A549 (cell line): ENCODE data around the gene GBF1. TPM values are rescaled to one million over a fixed set of nuclear protein-coding genes. Genes with fewer than 3 reads are reported as not detected.
"Not testable (repeated sequence)": the region's sequence is repeated elsewhere in the genome, so short reads cannot be mapped to it uniquely, and the experiment has no call there.

ENCODE experiments used
- ATAC-seq, 2 experiments: fragments of 200-7000 bp in 1 of 2; fragments of >200 bp in 1 of 2; cut with Nextera tagmentation in 1 of 2; cut with Tn5 transposase in 1 of 2; 3 replicates each; pipeline versions ENCODE4 v1.8.0 to v1.9.1; 2018 to 2020; ENCODE audit warnings: mild to moderate bottlenecking in 1 of 2, moderate library complexity in 1 of 2
- CTCF ChIA-PET: fragments of 300-600 bp; sonication (Branson Sonifier 250); formaldehyde crosslinking; extraction: SDS; loops from one replicate; lab custom pipeline; 2021; ENCODE audit warnings: antibody characterized with exemption, inconsistent platforms; lab: Yijun Ruan, JAX
- POLR2A ChIA-PET: fragments of 350-600 bp; formaldehyde crosslinking; extraction: SDS; loops from one replicate; lab custom pipeline; 2021; ENCODE audit warnings: antibody characterized with exemption, inconsistent platforms; lab: Yijun Ruan, JAX
- DNase-seq, 2 experiments: peaks; one replicate each; pipeline versions ENCODE4 v3.0.0 to v3.0.0-alpha.2; 2011 to 2016; ENCODE audit warnings: low read depth in 1 of 2, low spot score in 1 of 2
- FAIRE-seq: peaks from 2 replicates; lab custom pipeline; 2011; peaks lifted over from hg19 to GRCh38; lab: Jason Lieb, UNC
- H3K27ac ChIP-seq, 2 experiments: fragments of >200 bp; sonication (Bioruptor Twin); formaldehyde crosslinking; 3 replicates each; pipeline ENCODE4 v1.5.1; 2016 to 2017
- H3K4me1 ChIP-seq: fragments of >200 bp; sonication (Bioruptor Twin); formaldehyde crosslinking; 3 replicates; pipeline ENCODE4 v1.6.1; 2016
- H3K4me2 ChIP-seq: fragments of >200 bp; sonication (Bioruptor Twin); formaldehyde crosslinking; 3 replicates; pipeline ENCODE4 v1.6.1; 2016
- H3K4me3 ChIP-seq: fragments of >200 bp; sonication (Bioruptor Twin); formaldehyde crosslinking; 3 replicates; pipeline ENCODE4 v1.5.1; 2016
- H3K9me3 ChIP-seq: fragments of >200 bp; sonication (Bioruptor Twin); formaldehyde crosslinking; 3 replicates; pipeline ENCODE4 v1.6.1; 2016
- ATOH8 ChIP-seq: fragments of 250-450 bp; sonication (Bioruptor Pico); IDR thresholded peaks from 2 replicates; pipeline ENCODE4 v1.5.0; 2020; ENCODE audit warnings: low read depth, mild to moderate bottlenecking, moderate library complexity
- CHD2 ChIP-seq: fragments of 150-350 bp; IDR thresholded peaks from 2 replicates; pipeline ENCODE4 v1.6.1; 2014; ENCODE audit warnings: low read length; ENCODE audit not compliant: partially characterized antibody
- ESRRA ChIP-seq: fragments of 150-350 bp; IDR thresholded peaks from 2 replicates; pipeline ENCODE4 v1.6.1; 2014; ENCODE audit warnings: mild to moderate bottlenecking, low read length, borderline replicate concordance
- FOSB ChIP-seq: fragments of 250-450 bp; sonication (Bioruptor Pico); IDR thresholded peaks from 2 replicates; pipeline ENCODE4 v1.5.0; 2020; ENCODE audit warnings: mild to moderate bottlenecking, moderate library complexity
- FOXS1 ChIP-seq: fragments of 250-450 bp; sonication (Bioruptor Pico); IDR thresholded peaks from 2 replicates; pipeline ENCODE4 v1.5.0; 2020; ENCODE audit warnings: mild to moderate bottlenecking, moderate library complexity
- GATA3 ChIP-seq: IDR thresholded peaks from 2 replicates; pipeline ENCODE4 v1.6.1; 2012; ENCODE audit warnings: borderline replicate concordance
- HEYL ChIP-seq: fragments of 250-450 bp; sonication (Bioruptor Pico); IDR thresholded peaks from 2 replicates; pipeline ENCODE4 v1.8.0; 2021; ENCODE audit warnings: mild to moderate bottlenecking, moderate library complexity
- HOXB13 ChIP-seq: fragments of 250-450 bp; sonication (Bioruptor Pico); IDR thresholded peaks from 2 replicates; pipeline ENCODE4 v1.5.0; 2020; ENCODE audit warnings: low read depth, mild to moderate bottlenecking, moderate library complexity
- HOXB5 ChIP-seq: fragments of 250-450 bp; sonication (Bioruptor Pico); IDR thresholded peaks from 2 replicates; pipeline ENCODE4 v1.5.0; 2020; ENCODE audit warnings: mild to moderate bottlenecking, moderate library complexity
- MAZ ChIP-seq: fragments of 150-350 bp; IDR thresholded peaks from 2 replicates; pipeline ENCODE4 v1.6.1; 2014; ENCODE audit warnings: antibody characterized with exemption, low read depth, low read length, borderline replicate concordance
- MYC ChIP-seq: IDR thresholded peaks from 2 replicates; pipeline ENCODE4 v1.6.1; 2012; ENCODE audit warnings: mild to moderate bottlenecking, inconsistent platforms, low read length, improper control_type of control experiment, borderline replicate concordance
- NR3C1 ChIP-seq: fragments of >200 bp; sonication (Bioruptor Twin); formaldehyde crosslinking; IDR thresholded peaks from 3 replicates; pipeline ENCODE4 v1.6.1; 2017
- PHF8 ChIP-seq: fragments of 200-600 bp; sonication (generic); IDR thresholded peaks from 2 replicates; pipeline ENCODE4 v1.6.1; 2016; ENCODE audit warnings: low read depth, mild to moderate bottlenecking, antibody characterized with exemption, moderate library complexity, borderline replicate concordance
- POLR2A ChIP-seq: IDR thresholded peaks from 2 replicates; pipeline ENCODE4 v1.6.1; 2012; ENCODE audit warnings: mild to moderate bottlenecking, low read length
- RCOR1 ChIP-seq: fragments of 150-350 bp; IDR thresholded peaks from 2 replicates; pipeline ENCODE4 v1.6.1; 2014; ENCODE audit warnings: antibody characterized with exemption, low read length, low read depth
- REST ChIP-seq: fragments of 200-600 bp; sonication (generic); IDR thresholded peaks from 2 replicates; pipeline ENCODE4 v1.6.1; 2016; ENCODE audit warnings: antibody characterized with exemption, mild to moderate bottlenecking, moderate library complexity
- SMC3 ChIP-seq: fragments of >200 bp; sonication (Bioruptor Twin); formaldehyde crosslinking; IDR thresholded peaks from 3 replicates; pipeline ENCODE4 v1.6.1; 2018; ENCODE audit warnings: inconsistent platforms
- SREBF2 ChIP-seq: fragments of 450-650 bp; IDR thresholded peaks from 2 replicates; pipeline ENCODE4 v1.6.1; 2014; ENCODE audit warnings: mild to moderate bottlenecking, moderate library complexity
- TFCP2L1 ChIP-seq: fragments of 250-450 bp; sonication (Bioruptor Pico); IDR thresholded peaks from 2 replicates; pipeline ENCODE4 v1.5.0; 2021; ENCODE audit warnings: mild to moderate bottlenecking
- TP53 ChIP-seq: fragments of 250-450 bp; sonication (Bioruptor Pico); IDR thresholded peaks from 2 replicates; pipeline ENCODE4 v1.5.0; 2021; ENCODE audit warnings: mild to moderate bottlenecking, moderate library complexity
- WGBS: methylation state at CpG from one replicate; pipeline ENCODE4 v1.1.6; 2017; ENCODE audit errors: missing lambda C conversion rate; 5-methylcytosine and 5-hydroxymethylcytosine counted together
- polyA plus RNA-seq, 4 experiments: library from polyadenylated mRNA; depleted of rRNA in 3 of 4; stranded (reverse); fragments of >200 nt; fragmentation: RNase III in 1 of 4; extraction: RNeasy Plus Mini Kit Qiagen cat#74134 plus additional on column Dnase treatment in 1 of 4; gene quantifications; 2 replicates in 3 of 4; 3 replicates in 1 of 4; pipeline ENCODE4 v1.2.3, GENCODE V29; 2011 to 2017

GBF1 gene
- polyA plus RNA-seq, 2 of the 4 experiments (the other 2 are of a cell fraction): 20.4 to 21.3 TPM

DNA sequence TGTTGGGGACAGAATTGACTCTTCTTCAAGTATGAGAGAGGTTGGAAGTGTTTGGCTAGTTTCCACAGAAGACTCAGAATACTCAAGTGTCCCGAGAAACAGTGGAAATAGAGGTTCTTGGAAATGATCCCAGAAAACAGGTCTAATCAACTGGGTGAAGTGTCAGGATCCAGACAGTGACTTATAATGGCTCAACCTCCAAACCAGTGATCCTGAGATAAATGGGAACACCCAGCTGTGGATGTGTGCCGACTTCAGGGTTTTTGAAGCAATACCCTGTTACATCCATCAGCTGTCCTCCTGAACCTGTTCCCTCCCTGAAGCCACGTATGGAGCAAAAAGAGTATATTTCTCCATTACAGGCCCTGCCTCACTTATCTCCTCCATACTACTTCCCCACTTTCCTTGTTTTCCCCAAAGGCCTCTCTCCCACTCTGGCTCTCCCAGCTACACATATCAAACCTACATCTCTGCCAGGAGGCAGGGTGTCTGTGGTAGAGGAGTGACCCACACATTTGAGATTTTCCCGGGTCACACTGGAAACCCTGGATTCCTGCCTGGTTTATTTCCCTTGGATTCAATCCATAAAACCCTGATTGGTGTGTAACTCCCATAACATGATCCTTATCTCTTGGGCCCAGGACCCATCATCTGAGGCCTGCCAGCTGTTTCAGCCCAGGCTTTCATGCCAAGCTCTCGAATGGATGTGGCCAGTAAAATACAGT lies 36.9 kb upstream of the GBF1 start:
- 53% methylated on average over 5 of the region's 5 CpGs for WGBS

GRCh38 chr10:102211615-102212299 lies 33.6 kb upstream of the GBF1 start:
- Histone ChIP-seq H3K27ac (no peak overlapping the region), H3K4me3 (no peak overlapping the region), H3K9me3 (no peaks in the 10 kb centered on the region), H3K4me2 (no peak overlapping the region), H3K4me1 (no peaks in the 10 kb centered on the region)
- TF ChIP-seq HOXB13 (CRISPR knock-in tag): no peak
- no peak for TF ChIP-seq MAZ
- TF ChIP-seq PHF8: no peak
- no peak for TF ChIP-seq HEYL
- TF ChIP-seq HOXB5 (CRISPR knock-in tag): no peak
- TF ChIP-seq POLR2A: no peak
- TF ChIP-seq SREBF2: no peak
- TF ChIP-seq TFCP2L1 (CRISPR knock-in tag): no peak
- TF ChIP-seq ESRRA: no peak
- POLR2A ChIA-PET: no interaction called here
- DNase-seq (no peak), ATAC-seq (no peak), FAIRE-seq (no peak)
- 54% methylated on average over 3 of the region's 3 CpGs for WGBS
- CTCF ChIA-PET: interaction anchor here (1.1 to 2.2 kb wide), 5 partner anchors 11 to 188 kb away, joined by 3 to 5 read pairs (median 4); no protein-coding TSS in a partner anchor

More for the DNA sequence above, 36.9 kb upstream of the GBF1 start:
- TF ChIP-seq GATA3: no peak
- no peak for TF ChIP-seq FOSB
- no peak for TF ChIP-seq FOXS1 (CRISPR knock-in tag)
- TF ChIP-seq ATOH8: no peak
- no peak for TF ChIP-seq REST
- TF ChIP-seq SMC3: no peak
- TF ChIP-seq TP53: no peak
- TF ChIP-seq MYC: no peak
- no peak for TF ChIP-seq CHD2
- TF ChIP-seq NR3C1: no peak
- TF ChIP-seq RCOR1: no peak
- Histone ChIP-seq H3K9me3 (no peaks in the 10 kb centered on the region), H3K27ac (no peak overlapping the region), H3K4me2 (no peak overlapping the region), H3K4me1 (no peaks in the 10 kb centered on the region), H3K4me3 (no peak overlapping the region)
- ChIA-PET CTCF (interaction anchor here (0.7 to 2.6 kb wide), 9 partner anchors 11 to 316 kb away, joined by 3 to 11 read pairs (median 5); no protein-coding TSS in a partner anchor), POLR2A (no interaction called here)
- no peak for ATAC-seq
- no peak for FAIRE-seq
- DNase-seq: no peak

DNA sequence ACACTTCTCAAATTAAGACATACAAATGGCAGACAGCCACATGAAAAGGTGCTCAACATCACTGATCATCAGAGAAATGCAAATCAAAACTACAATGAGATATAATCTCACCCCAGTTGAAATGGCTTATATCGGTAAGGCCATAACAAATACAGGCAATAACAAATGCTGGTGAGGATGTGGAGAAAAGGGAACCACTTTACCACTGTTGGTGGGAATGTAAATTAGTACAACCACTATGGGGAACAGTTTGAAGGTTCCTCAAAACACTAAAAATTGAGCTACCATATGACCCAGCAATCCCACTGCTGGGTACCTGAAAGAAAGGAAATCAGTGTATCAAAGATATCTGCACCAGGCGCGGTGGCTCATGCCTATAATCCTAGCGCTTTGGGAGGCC lies 31.7 kb upstream of the GBF1 start:
- WGBS: 63% methylated on average over 4 of the region's 4 CpGs
- H3K4me1 ChIP-seq, POLR2A ChIA-PET, H3K9me3 ChIP-seq, DNase-seq, H3K27ac ChIP-seq, H3K4me3 ChIP-seq, FAIRE-seq, H3K4me2 ChIP-seq, ATAC-seq: not testable (repeated sequence)
- CTCF ChIA-PET: interaction anchor here (0.6 to 2.2 kb wide), 2 partner anchors 18 to 90 kb away, joined by 3 to 5 read pairs; no protein-coding TSS in a partner anchor
